Measurements from ENCODE around the gene LRRK1. TPM values are rescaled to one million over a fixed set of nuclear protein-coding genes. Genes with fewer than 3 reads are reported as not detected.

LRRK1 gene
- total RNA-seq, 1 experiment from 2014 or later = 7.6 TPM

- H3K4me3 Mint-ChIP-seq = no peak overlapping the region
- H3K27ac Mint-ChIP-seq = no peak overlapping the region
- H3K27me3 Mint-ChIP-seq (ENCODE audit: low read depth) = no peaks in the 10 kb centered on the region
- CTCF ChIA-PET = interaction anchor here (1.3 to 2.6 kb wide), 2 partner anchors 17 to 107 kb away, joined by 3 to 12 read pairs; no protein-coding TSS in a partner anchor
- peaks cover 3% of the 10 kb centered on the region for H3K36me3 Mint-ChIP-seq
- H3K4me1 Mint-ChIP-seq = peaks cover 7% of the 10 kb centered on the region; the same call in 1 of the 2 replicates
- POLR2A ChIA-PET = no interaction called here
- no peak for ATAC-seq
- no peak for DNase-seq (ENCODE audit: low spot score)
- TF ChIP-seq STAT6 (CRISPR knock-in tag; conservative IDR thresholded peaks at IDR 0.05; ENCODE audit: low read depth) (no peak), HMGA2 (CRISPR knock-in tag; IDR thresholded peaks at IDR 0.05) (no peak), KAT7 (CRISPR knock-in tag; IDR thresholded peaks at IDR 0.05; ENCODE audit: borderline replicate concordance) (no peak), SP1 (CRISPR knock-in tag; conservative IDR thresholded peaks at IDR 0.05) (no peak), ZNF512 (CRISPR knock-in tag; IDR thresholded peaks at IDR 0.05; ENCODE audit: borderline replicate concordance) (no peak)
- peaks cover 7% of the 10 kb centered on the region; the same call in 1 of the 2 replicates for H3K9me3 Mint-ChIP-seq
Observed at GRCh38 chr15:100900795-100901169, 18.4 kb upstream of the LRRK1 start.

- no peak for TF ChIP-seq NFE2L1 (CRISPR knock-in tag; IDR thresholded peaks at IDR 0.05)
- no peak for TF ChIP-seq KAT7 (CRISPR knock-in tag; IDR thresholded peaks at IDR 0.05; ENCODE audit: borderline replicate concordance)
- no peak for TF ChIP-seq TCF7 (CRISPR knock-in tag; IDR thresholded peaks at IDR 0.05; ENCODE audit: low read depth)
- TF ChIP-seq HMGXB4 (CRISPR knock-in tag; IDR thresholded peaks at IDR 0.05) = no peak
- Mint-ChIP-seq H3K4me1 (peaks cover 7% of the 10 kb centered on the region; the same call in 1 of the 2 replicates), H3K9me3 (peaks cover 7% of the 10 kb centered on the region; the same call in 1 of the 2 replicates), H3K4me3 (no peak overlapping the region), H3K27me3 (ENCODE audit: low read depth) (no peaks in the 10 kb centered on the region), H3K36me3 (peaks cover 3% of the 10 kb centered on the region), H3K27ac (no peak overlapping the region)
- ChIA-PET POLR2A (no interaction called here), CTCF (interaction anchor here (1.3 to 2.6 kb wide), 2 partner anchors 17 to 107 kb away, joined by 3 to 12 read pairs; no protein-coding TSS in a partner anchor)
- ATAC-seq = no peak
- no peak for DNase-seq (ENCODE audit: low spot score)
Observed at GRCh38 chr15:100901296-100901695, 17.9 kb upstream of the LRRK1 start.

- Mint-ChIP-seq H3K36me3 (peaks cover 3% of the 10 kb centered on the region), H3K27ac (no peak overlapping the region), H3K9me3 (peaks cover 7% of the 10 kb centered on the region; the same call in 1 of the 2 replicates), H3K4me1 (peaks cover 7% of the 10 kb centered on the region; the same call in 1 of the 2 replicates), H3K27me3 (ENCODE audit: low read depth) (no peaks in the 10 kb centered on the region), H3K4me3 (no peak overlapping the region)
- TF ChIP-seq NR2C2 (CRISPR knock-in tag; IDR thresholded peaks at IDR 0.05) = no peak
- TF ChIP-seq GABPB1 (CRISPR knock-in tag; IDR thresholded peaks at IDR 0.05) = no peak
- TF ChIP-seq ZNF671 (CRISPR knock-in tag; IDR thresholded peaks at IDR 0.05) = no peak
- CTCF ChIA-PET = interaction anchor here (1.3 to 2.6 kb wide), 2 partner anchors 16 to 106 kb away, joined by 3 to 12 read pairs; no protein-coding TSS in a partner anchor
- DNase-seq (ENCODE audit: low spot score) (no peak), ATAC-seq (no peak)
- POLR2A ChIA-PET = no interaction called here
Observed at GRCh38 chr15:100901702-100902435, 17.3 kb upstream of the LRRK1 start.

Measured in WTC11 (cell line).